Activated CD8-positive, alpha-beta memory T cell treated with anti-CD3 and anti-CD28 coated beads, Interleukin-2, amount 10 ng/mL, durations not matched to agents 7 days and 5 days (primary cell): Measurements from ENCODE around the gene CCDC86. TPM values are rescaled to one million over a fixed set of nuclear protein-coding genes. Genes with fewer than 3 reads are reported as not detected.

Experiments used
- total RNA-seq, 2 experiments: library from RNA; stranded (reverse); gene quantifications; one replicate each; pipeline ENCODE4 v1.2.3, GENCODE V29; 2021

The CCDC86 gene
- total RNA-seq, 2 experiments from 2014 or later = 26.5 to 40.8 TPM

Other genes starting within 250 kb of the CCDC86 start
- gene MS4A8, start 142.5 kb upstream of the CCDC86 start, total RNA-seq = not detected
- gene MS4A18, start 117.4 kb upstream of the CCDC86 start, total RNA-seq = not detected
- not detected for gene MS4A15, start 85.2 kb upstream of the CCDC86 start, total RNA-seq
- not detected for gene MS4A10, start 56.8 kb upstream of the CCDC86 start, total RNA-seq
- 1 to 10 TPM; 1.1 to 3.7 TPM for gene PTGDR2, start 13.8 kb downstream of the CCDC86 start, total RNA-seq
- gene ZP1, start 25.4 kb downstream of the CCDC86 start, total RNA-seq = not detected
- 100 to 1,000 TPM; 125 to 144 TPM for gene PRPF19, start 64.5 kb downstream of the CCDC86 start, total RNA-seq
- gene TMEM109, start 72.0 kb downstream of the CCDC86 start, total RNA-seq = 100 to 1,000 TPM; 106 to 121 TPM
- gene TMEM132A, start 82.3 kb downstream of the CCDC86 start, total RNA-seq = under 1 TPM; 0.52 to 0.93 TPM
- gene SLC15A3, start 110.1 kb downstream of the CCDC86 start, total RNA-seq = under 1 TPM; 0.30 to 0.96 TPM
- gene CD6, start 129.6 kb downstream of the CCDC86 start, total RNA-seq = 100 to 1,000 TPM; 152 to 181 TPM